DMS153 treated with DMSO at 0.1 percent for 48 hours (cell line): ENCODE results near the gene SRSF6.
"Not testable (repeated sequence)": the region's sequence is repeated elsewhere in the genome, so short reads cannot be mapped to it uniquely, and the experiment has no call there.

Experiments used
- DNase-seq: peaks from one replicate; lab custom pipeline; 2025; ENCODE audit not compliant: unreplicated experiment; lab: John Stamatoyannopoulos, UW

SRSF6 gene

DNA sequence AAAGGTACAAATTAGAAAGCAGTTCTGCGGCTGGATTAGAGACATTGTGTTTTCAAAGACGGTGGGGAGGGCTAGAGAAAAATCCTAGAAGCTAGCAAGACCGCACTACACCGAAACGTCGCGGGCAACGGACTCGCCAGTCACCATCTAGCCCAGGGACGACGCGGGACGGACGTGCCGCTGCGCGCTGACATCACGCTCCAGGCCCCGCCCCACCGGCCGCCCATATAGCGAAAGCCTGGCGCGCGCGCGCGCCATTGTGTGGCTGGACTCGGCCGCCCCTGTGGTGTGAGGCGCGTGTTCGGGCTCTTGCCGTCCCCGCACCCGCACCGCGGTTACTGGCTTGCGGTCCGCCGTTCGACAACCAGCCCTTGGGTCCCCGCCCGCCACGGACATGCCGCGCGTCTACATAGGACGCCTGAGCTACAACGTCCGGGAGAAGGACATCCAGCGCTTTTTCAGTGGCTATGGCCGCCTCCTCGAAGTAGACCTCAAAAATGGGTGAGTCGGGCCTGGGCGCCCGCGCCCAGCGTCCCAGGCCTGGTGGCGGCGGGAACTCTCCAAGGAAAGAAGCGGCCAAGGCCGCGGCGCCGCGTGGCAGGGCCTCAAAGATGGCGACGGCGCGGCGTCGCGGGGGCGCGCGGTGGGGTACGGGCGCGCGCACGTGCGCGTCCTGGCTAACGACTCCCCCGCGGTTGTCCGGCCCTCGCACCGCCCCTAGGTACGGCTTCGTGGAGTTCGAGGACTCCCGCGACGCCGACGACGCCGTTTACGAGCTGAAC is at the start of gene SRSF6:
Gene SRSF6 (plus strand): TSS at position 257 of the 782 bp plus-strand sequence. CDS start 138 bp downstream, at position 395.
- peak; percentile 97 for DNase-seq

DNA sequence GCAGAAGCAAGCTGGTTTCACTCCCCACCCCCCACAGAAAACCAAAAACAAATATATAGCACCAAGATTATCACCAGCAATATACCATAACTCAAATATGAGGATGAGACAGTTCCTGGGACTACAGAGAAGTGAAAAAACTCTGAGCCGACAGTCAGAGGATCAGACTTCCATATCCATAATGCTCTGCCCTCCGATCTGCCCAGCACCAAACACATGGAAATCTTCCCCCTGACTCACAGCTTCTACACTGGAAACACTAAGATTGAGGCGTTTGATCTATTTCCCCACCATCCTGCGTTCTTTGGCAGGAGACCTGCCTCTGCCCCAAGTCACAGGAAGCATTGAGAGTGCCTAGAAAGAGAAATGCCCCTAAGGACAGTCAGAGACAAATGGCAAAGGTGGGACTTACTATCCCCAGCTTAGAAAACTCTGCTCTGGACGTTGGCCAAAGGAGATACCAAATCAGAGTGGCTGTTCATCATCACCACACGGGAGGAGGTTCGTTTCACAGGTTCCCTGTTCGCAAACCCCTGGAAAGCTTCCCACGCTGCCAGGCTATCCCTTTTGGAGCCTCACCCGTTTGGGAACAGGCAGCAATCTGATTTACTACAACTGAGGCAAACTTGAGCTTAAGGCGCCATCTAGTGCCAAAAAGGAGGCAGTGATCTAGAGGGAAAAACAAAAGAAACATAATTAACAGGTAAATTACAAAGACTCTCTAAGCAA is 48.7 kb upstream of the SRSF6 start:
- DNase-seq: no peak

- DNase-seq: no peak
These were observed 48.2 kb upstream of the SRSF6 start for GRCh38 chr20:43409577-43409913.

- no peak for DNase-seq
These were observed 41.9 kb upstream of the SRSF6 start for GRCh38 chr20:43415661-43416430.

DNA sequence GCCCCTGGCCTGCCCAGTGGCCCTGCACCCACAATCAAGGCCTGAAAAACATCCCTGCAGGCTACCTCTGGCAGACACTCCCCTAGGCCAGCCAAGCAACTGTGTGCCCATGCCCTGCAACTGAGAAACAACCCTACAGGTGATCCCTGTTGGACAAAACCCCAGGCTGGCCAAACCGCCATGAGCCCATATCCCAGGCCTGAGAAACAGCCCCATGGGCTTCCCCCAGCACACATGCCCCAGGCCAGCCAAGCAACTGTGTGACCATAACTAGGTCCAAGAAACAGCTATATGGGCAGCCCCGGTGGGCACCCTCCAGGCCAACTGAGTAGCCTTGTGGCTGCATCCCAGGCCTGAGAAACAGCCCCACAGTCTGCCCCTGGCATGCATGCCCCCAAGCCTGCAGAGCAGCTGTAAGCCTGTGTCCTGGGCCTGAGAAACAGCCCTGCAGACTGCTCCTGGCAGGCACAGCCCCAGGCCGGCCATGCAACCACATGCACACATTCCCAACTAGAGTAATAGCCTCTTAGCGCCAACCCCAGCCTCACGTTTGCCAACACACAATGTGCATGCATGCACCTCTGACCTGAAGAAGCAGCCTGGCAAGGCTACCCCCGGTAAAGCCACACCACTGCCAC is 41.0 kb upstream of the SRSF6 start:
- DNase-seq: no peak

DNA sequence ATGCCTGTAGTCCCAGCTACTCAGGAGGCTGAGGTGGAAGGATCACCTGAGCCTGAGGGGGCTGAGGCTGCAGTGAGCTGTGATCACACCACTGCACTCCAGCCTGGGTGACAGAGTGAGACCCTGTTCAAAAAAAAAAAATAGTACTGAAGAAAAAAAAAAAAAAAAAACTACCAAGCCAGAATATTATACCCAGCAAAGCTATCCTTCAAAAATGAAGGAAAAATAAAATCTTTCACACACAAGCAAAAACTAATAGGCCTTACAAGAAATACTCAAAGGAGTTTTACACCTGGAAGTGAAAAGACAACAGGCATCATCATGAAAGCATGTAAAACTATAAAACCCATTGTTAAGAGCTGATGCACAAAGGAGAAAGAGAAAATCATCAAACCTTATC is 37.5 kb upstream of the SRSF6 start:
- DNase-seq: no peak

- DNase-seq: not testable (repeated sequence)
These were observed 36.8 kb upstream of the SRSF6 start for GRCh38 chr20:43420913-43421312.

DNA sequence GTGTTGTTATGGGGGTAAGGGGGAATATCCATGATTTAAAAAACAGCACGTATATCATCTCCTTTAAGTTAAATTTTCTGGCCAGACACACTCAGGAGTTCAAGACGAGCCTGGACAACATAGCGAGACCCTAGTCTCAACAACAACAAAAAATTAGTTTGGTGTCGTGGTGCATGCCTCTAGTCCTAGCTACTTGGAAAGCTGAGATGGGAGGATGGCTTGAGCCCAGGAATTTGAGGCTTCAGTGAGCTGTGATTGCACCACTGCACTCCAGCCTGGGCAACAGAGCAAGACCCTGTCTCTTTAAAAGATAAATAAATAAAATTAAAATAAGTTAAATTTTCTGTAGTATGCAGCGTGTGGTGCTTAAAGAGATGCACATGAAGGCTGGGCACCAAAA is 31.5 kb upstream of the SRSF6 start:
- no peak for DNase-seq

DNA sequence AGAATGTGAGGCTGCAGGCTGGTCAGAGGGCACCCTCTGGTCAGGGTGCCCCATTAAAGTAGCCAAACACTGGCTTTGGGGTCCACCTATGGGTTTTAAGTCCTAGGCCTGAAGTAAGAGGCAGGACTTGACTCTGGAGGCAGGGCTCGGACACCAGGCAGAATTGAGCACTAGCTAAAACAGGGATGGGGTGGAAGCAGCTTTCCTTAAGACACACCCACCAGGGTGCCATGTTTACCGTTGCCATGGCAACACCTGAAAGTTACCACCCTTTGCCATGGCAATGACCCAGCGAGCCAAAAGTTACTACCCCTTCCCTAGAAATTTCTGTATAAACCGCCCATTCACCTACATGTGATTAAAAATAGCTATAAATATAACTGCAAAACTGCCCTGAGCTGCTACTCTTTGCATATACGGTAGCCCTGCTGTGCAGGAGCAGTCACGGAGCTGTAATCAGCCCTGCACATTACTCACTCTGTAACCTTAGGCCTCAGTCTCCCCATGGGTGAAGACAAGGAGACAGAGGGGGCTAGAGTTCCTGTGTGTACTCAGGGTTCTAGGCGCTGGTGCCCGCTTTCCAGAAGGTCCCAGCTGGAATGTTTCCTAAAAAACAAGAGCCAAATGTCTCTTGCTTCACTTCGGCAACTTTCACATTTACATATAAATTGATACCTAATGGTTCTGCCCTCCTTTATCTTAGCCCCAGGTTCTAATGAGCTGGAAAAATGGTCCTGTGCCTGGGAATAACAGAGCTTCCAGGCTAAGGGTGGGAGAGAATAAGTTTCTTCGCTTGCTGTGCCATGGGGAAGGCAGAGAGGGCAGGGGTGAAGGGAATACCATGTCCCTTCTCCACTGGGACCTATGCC is 27.2 kb upstream of the SRSF6 start:
- no peak for DNase-seq

GRCh38 chr20:43431134-43431519 is 26.6 kb upstream of the SRSF6 start:
- no peak for DNase-seq

GRCh38 chr20:43432498-43432897 is 25.2 kb upstream of the SRSF6 start:
- no peak for DNase-seq

DNA sequence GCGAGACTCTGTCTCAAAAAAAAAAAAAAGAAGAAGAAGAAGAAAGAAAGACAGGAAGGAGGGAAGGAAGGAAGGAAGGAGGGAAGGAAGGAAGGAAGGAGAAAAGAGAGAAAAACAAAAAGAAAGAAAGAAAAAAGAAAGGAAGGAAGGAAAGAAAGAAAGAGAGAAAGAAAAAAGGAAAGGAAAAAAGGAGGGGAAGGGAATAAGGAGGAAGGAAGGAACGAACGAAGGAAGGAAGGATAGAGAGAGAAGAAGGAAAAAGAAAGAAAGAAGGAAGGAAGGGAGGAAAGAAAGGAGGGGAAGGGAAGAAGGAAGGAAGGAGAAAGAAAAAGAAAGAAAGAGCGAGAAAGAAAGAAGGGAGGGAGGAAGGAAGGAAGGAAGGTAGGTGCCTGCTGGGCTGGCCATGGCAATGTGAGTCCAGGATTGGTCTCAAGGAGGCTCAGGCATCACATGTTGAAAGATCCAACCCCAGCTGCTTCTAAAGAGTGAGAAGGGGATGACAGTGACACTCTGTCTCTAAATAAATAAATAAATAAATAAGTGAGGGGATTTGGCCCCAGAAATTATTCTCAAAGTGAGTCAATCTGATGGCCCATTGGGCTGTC is 24.3 kb upstream of the SRSF6 start:
- no peak for DNase-seq

- no peak for DNase-seq
These were observed 23.1 kb upstream of the SRSF6 start for GRCh38 chr20:43434565-43434964.

- DNase-seq: no peak
These were observed 18.9 kb upstream of the SRSF6 start for GRCh38 chr20:43438578-43439316.

DNA sequence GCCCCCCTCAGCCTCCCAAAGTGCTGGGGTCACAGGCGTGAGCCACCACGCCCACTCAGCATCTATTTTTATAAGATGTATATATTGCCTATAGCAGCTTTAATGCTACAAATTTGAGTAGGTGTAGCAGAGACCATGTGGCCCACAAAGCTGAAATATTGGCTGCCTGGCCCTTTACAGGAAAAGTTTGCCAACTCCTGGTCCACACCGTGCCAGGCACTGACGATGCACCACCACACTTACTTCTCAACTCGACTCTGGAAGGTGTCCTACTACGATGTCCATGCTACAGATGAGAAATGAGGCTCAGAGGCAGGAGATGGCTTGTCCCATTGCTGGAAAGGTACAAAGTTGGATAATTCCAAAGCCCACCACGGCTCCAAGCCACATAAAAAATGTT is 17.2 kb upstream of the SRSF6 start:
- no peak for DNase-seq

- no peak for DNase-seq
These were observed 15.3 kb upstream of the SRSF6 start for GRCh38 chr20:43442282-43442880.

GRCh38 chr20:43444107-43444506 is 13.6 kb upstream of the SRSF6 start:
- no peak for DNase-seq

DNA sequence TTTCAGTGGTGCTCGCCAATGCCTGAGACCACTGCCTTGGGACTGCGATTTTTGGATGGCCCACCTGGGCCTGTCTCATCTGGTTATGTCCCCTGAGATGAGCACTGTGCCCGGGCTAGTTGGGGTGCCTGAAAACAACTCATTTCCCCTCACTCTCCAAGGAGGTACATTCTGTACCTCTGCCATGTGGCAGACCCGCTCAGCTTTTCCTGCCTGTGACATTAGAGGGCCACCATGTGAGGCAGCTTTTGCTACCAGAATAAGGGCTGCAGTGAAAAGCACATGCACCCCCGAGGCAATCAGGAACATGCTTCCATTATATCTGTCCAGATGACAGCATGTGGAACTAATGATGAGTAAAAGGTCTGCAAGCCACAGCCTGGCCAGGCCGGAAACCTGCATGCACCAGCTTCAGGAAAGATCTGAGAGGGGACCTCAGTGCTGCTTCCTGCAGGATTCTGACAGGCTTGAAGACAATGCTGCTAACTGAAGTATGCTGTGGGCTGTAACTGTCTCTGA is 11.3 kb upstream of the SRSF6 start:
- no peak for DNase-seq

DNA sequence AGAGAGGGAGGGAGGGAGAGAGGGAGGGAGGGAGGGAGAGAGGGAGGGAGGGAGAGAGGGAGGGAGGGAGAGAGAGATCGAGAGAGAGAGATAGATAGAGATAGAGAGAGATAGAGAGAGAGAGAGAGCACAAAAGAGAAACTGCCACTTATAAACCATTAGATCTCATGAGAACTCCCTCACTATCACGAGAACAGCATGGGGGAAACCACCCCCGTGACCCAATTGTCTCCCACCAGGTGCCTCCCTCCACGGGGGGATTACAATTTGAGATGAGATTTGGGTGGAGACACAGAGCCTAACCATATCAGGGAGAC is 9.3 kb upstream of the SRSF6 start:
- DNase-seq: not testable (repeated sequence)
